ENCODE measurements around the gene MOB3C.

Gene MOB3C

GRCh38 chr1:46607345-46608130, 9.1 kb downstream of the MOB3C start:
- no peak for DNase-seq (ENCODE audit: low read depth in 1 of 2, low spot score in 1 of 2)

GRCh38 chr1:46606255-46606965, 10.2 kb downstream of the MOB3C start:
- DNase-seq (ENCODE audit: low read depth in 1 of 2, low spot score in 1 of 2), result no peak

DNA sequence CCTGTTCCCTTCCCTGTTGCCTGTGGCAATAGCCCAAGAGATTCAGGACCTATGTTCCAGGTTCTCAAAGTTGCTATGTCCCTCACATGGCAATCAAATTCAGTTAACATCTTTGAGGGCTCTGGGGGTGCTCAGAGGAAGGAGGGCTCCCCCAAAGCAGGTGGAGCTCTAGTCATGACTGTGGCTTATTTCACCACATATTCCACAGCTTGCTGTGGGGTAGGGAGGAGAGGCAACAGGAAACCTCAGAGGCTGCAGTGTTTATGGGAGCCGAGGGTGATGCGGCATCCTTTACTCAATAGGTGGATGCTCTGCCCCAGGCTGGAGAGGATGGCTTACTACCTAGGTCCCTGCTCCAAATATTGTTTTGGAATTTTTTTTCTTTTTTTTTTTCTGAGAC, 11.4 kb downstream of the MOB3C start:
- DNase-seq (ENCODE audit: low read depth in 1 of 2, low spot score in 1 of 2), result no peak

DNA sequence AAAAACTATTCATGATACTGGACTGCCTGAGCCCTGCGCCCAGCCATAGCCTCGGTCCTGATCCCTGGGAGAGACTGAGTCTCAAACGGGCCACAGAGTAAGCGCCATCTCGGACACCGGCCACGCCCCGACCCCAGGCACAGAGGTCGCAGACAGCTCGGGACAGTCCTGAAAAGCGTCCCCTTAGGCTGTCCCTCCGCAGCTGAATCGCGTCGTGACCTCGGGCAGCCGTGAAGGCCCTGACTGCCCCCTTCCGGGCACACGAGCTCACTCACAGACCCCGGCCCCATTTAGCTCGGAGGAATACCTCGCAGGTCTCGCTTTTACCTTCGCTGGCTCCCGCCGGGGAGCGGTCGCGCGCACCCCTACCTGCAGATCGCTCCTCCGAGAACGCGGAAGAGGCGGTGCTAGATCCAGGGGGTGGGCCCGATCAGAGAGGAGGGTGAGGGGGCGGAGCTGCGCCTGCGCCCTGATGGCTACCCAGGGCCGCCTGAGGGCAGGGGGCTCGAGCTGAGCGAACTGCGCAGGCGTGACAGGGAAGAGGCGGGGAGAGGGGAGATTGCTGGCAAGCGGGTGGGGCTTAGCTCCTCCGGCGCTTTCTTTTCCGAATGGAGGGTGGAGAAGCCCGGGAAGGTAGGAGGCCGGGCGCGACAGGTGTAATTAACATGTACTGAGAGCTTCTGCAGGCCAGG, 12.6 kb downstream of the MOB3C start, which contains the start of gene MKNK1:
MKNK1 (minus strand) TSS at position 411 of the 692 bp plus-strand sequence. CDS start 20,941 bp downstream, outside the sequence.
- DNase-seq (ENCODE audit: low read depth in 1 of 2, low spot score in 1 of 2), result peak; percentile 97 to 98

- no peak for DNase-seq (ENCODE audit: low read depth in 1 of 2, low spot score in 1 of 2)
Measured at GRCh38 chr1:46603481-46603857, 13.1 kb downstream of the MOB3C start.

- DNase-seq (ENCODE audit: low read depth in 1 of 2, low spot score in 1 of 2), result no peak
Measured at GRCh38 chr1:46601257-46602007, 15.2 kb downstream of the MOB3C start.

GRCh38 chr1:46599059-46599970, 17.3 kb downstream of the MOB3C start:
- no peak for DNase-seq (ENCODE audit: low read depth in 1 of 2, low spot score in 1 of 2)

- DNase-seq (ENCODE audit: low read depth in 1 of 2, low spot score in 1 of 2), result no peak
Measured at GRCh38 chr1:46596846-46597245, 19.8 kb downstream of the MOB3C start.

- no peak for DNase-seq (ENCODE audit: low read depth in 1 of 2, low spot score in 1 of 2)
Measured at GRCh38 chr1:46596036-46596435, 20.6 kb downstream of the MOB3C start.

DNA sequence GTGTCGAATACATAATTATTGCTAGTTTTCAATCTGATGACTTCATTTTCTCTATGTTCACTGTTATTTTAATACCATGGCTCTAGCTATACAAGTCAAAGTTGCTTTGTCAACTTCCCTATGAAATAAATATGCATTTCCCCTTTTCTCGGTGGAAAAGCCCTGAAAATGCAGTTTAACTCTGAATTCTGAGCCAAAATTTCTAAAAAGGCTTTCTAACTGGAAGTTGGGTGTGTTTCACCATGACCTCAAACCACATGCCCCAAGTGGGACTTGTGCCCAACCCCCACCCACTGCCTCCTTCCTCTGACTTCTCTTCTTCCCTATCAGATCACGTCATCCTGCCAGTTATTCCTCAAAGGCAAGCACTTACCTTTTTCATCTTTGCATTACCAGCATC, 21.5 kb downstream of the MOB3C start:
- DNase-seq (ENCODE audit: low read depth in 1 of 2, low spot score in 1 of 2), result no peak

GRCh38 chr1:46594063-46594462, 22.5 kb downstream of the MOB3C start:
- DNase-seq (ENCODE audit: low read depth in 1 of 2, low spot score in 1 of 2), result no peak

DNA sequence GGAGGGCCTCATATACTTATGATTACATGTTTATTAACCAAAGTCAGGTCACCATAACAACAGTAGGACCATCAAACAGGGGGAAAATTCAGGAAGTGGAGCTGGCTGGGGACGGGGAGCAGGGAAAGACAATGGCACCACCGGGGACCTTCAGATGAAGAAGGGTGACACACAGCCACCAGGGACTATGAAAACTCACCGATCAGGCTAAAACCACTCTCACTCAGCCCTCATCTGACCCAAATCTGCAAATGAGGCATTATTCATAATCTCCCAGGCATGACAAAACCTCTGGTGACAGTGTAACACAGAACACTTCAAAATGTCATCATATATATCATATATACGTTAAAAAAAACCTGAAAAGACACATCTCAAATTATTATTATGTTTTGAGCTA, 23.8 kb downstream of the MOB3C start:
- no peak for DNase-seq (ENCODE audit: low read depth in 1 of 2, low spot score in 1 of 2)

DNA sequence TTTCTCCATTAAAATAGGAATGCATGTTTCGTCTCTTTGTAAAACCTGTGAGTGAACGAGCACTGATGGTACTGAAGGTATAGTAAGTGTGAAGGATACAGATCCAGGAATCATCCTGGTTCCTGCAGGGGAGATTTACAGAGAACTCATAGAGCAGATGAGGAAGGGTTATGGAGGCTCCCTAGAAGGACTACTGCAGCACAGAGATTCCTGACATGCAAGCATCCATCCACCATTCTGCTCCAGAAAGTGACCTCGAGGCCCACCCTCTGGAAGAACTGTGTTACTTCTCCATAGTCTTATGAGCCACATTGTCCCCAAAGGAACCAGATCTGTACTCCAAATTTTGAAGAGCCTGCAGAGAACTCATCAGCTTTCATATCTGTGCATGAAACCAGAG, 27.1 kb downstream of the MOB3C start:
- DNase-seq (ENCODE audit: low read depth in 1 of 2, low spot score in 1 of 2), result no peak

GRCh38 chr1:46587069-46587468, 29.5 kb downstream of the MOB3C start:
- DNase-seq (ENCODE audit: low read depth in 1 of 2, low spot score in 1 of 2), result no peak

GRCh38 chr1:46585312-46585938, 31.2 kb downstream of the MOB3C start:
- no peak for DNase-seq (ENCODE audit: low read depth in 1 of 2, low spot score in 1 of 2)

- DNase-seq (ENCODE audit: low read depth in 1 of 2, low spot score in 1 of 2), result no peak
Measured at GRCh38 chr1:46583494-46583893, 33.1 kb downstream of the MOB3C start.

GRCh38 chr1:46582972-46583371, 33.6 kb downstream of the MOB3C start:
- DNase-seq (ENCODE audit: low read depth in 1 of 2, low spot score in 1 of 2), result no peak

- no peak for DNase-seq (ENCODE audit: low read depth in 1 of 2, low spot score in 1 of 2)
Measured at GRCh38 chr1:46581681-46582455, 34.7 kb downstream of the MOB3C start.
